ENCODE results near the gene TRIP6. TPM values are rescaled to one million over a fixed set of nuclear protein-coding genes. Genes with fewer than 3 reads are reported as not detected.
A peak's percentile ranks its signal among the peaks of the same experiment; 100 is the strongest.

The TRIP6 gene
- total RNA-seq, 4 donors from 2014 or later = 4.6 to 9.1 (median 7.3) TPM

DNA sequence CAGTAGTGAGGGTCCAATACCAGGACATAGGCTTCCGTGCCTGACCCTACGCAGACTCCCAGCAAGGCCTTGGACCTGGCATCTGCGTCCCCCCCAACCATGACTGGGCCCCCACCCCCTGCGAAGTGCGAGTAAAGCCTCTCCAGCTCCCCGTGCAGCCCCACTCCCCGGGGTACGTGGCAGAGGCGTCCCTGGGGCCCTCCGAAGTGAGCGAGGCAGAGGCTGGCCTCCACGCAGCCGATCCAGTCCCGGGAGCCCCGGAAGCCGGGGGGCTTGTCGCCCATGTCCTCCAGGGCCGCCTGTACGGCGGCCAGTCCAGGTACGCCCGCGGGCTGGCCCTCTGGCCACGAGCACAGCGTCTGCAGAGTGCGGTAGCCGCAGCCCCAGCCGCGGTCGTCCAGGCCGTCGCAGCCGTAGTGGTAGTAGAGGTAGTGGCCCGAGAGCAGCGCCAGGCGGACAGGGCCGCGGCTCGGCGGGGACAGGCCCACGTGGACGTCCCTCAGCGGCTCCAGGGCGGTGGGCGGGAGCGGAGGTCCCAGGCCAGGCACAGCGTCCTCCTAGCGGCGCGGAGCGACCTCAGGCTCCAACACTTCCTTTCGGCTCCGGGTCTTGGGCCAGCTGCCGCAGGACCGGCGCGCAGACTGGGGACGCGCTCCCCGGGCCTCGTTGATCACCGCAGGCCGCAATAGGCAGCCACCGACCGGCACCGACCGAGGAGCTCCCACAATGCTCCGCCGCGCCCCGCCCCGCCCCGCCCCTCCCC is 22.0 kb downstream of the TRIP6 start, which contains the start of gene UFSP1:
Gene UFSP1 (minus strand): TSS at position 728 of the 763 bp plus-strand sequence. CDS start 444 bp downstream, at position 284.
- DNase-seq = peak in 1 of 2 donors; percentile 46
- intact Hi-C loops (cut with DNase I; ENCODE audit: low total_unique reads) = loop anchor here (1.0 kb wide), 1 partner anchor 14 kb away; the partner anchor contains the start of gene SRRT
- ATAC-seq = peak; percentile 49 to 59
- Histone ChIP-seq H3K27me3 (no peaks in the 10 kb centered on the region), H3K4me1 (peaks cover 22 to 40% of the 10 kb centered on the region in 2 donors), H3K4me3 (peak within 1 kb of the TSS; percentile 69 to 89 (median 85)), H3K36me3 (peaks cover 0 to 45% of the 10 kb centered on the region in 2 donors), H3K9me3 (no peaks in the 10 kb centered on the region), H3K27ac (peak within 1 kb of the TSS; percentile 95 to 99 (median 97))
- in situ Hi-C loops (cut with MboI; ENCODE audit: low sequenced_read_pairs in 4 of 4) = no loop called here
- TF ChIP-seq POLR2A (IDR thresholded peaks at IDR 0.05) = no peak
- TF ChIP-seq CTCF (IDR thresholded peaks at IDR 0.05 in 4 of 5, conservative IDR thresholded peaks at IDR 0.05 in 1 of 5) = peak in 1 of 5 experiments; percentile 10

- intact Hi-C loops (cut with DNase I; ENCODE audit: low total_unique reads) (loop anchor here (10.0 kb wide), 1 partner anchor 354 kb away; the partner anchor contains the start of gene FIS1), in situ Hi-C loops (cut with MboI; ENCODE audit: low sequenced_read_pairs in 4 of 4) (loop anchor here in 1 of 4 donors (5.0 kb wide), 1 partner anchor 166 kb away; no protein-coding TSS in a partner anchor)
- ATAC-seq = no peak
- Histone ChIP-seq H3K27me3 (peaks cover 0 to 6% (median 0%) of the 10 kb centered on the region in 3 donors), H3K9me3 (no peaks in the 10 kb centered on the region), H3K4me3 (peak overlapping the region; percentile 69 to 89 (median 85)), H3K4me1 (peaks cover 32 to 56% of the 10 kb centered on the region in 2 donors), H3K36me3 (peaks cover 0 to 27% of the 10 kb centered on the region in 2 donors), H3K27ac (peak overlapping the region; percentile 95 to 99 (median 97))
- TF ChIP-seq CTCF (IDR thresholded peaks at IDR 0.05 in 4 of 5, conservative IDR thresholded peaks at IDR 0.05 in 1 of 5) (no peak), POLR2A (IDR thresholded peaks at IDR 0.05) (no peak)
- DNase-seq = no peak
These were observed 23.7 kb downstream of the TRIP6 start for GRCh38 chr7:100890653-100891567.

- intact Hi-C loops (cut with DNase I; ENCODE audit: low total_unique reads) (loop anchor here (10.0 kb wide), 1 partner anchor 353 kb away; the partner anchor contains the start of gene FIS1), in situ Hi-C loops (cut with MboI; ENCODE audit: low sequenced_read_pairs in 4 of 4) (loop anchor here in 1 of 4 donors (5.0 kb wide), 1 partner anchor 166 kb away; no protein-coding TSS in a partner anchor)
- Histone ChIP-seq H3K36me3 (peaks cover 0 to 19% of the 10 kb centered on the region in 2 donors), H3K27ac (peak overlapping the region; percentile 95 to 99 (median 97)), H3K4me3 (no peak overlapping the region), H3K27me3 (peaks cover 0 to 6% (median 0%) of the 10 kb centered on the region in 3 donors), H3K9me3 (no peaks in the 10 kb centered on the region), H3K4me1 (peaks cover 32 to 64% of the 10 kb centered on the region in 2 donors)
- TF ChIP-seq POLR2A (IDR thresholded peaks at IDR 0.05) = no peak
- no peak for TF ChIP-seq CTCF (IDR thresholded peaks at IDR 0.05 in 4 of 5, conservative IDR thresholded peaks at IDR 0.05 in 1 of 5)
- DNase-seq = no peak
- ATAC-seq = no peak
These were observed 24.5 kb downstream of the TRIP6 start for GRCh38 chr7:100891568-100892247.

All from gastrocnemius medialis (tissue), 4 donors.